Right lobe of liver (tissue), 4 donors: Measurements from ENCODE around the gene CNIH3.

Source experiments
- POLR2A ChIP-seq: fragments of 450-650 bp; IDR thresholded peaks from one replicate; pipeline ENCODE4 v1.6.1; 2017; ENCODE audit warnings: antibody characterized with exemption, mild to moderate bottlenecking
- TF ChIP-seq, protein P1 (sequence below), 4 donors: fragments of 200-600 bp in 3 of 4; fragments of 450-650 bp in 1 of 4; IDR thresholded peaks; one replicate each; pipeline versions ENCODE4 v1.5.1 to v1.8.0; 2016 to 2022; ENCODE audit warnings: antibody characterized with exemption in 4 of 4, mild to moderate bottlenecking in 2 of 4
- donor health status: DM: no; HTN: no; CAD: no.
- donor health status: DM: no; HTN: no; CAD: no.
- donor health status: DM: no; HTN: yes; CAD: no.

DNA sequence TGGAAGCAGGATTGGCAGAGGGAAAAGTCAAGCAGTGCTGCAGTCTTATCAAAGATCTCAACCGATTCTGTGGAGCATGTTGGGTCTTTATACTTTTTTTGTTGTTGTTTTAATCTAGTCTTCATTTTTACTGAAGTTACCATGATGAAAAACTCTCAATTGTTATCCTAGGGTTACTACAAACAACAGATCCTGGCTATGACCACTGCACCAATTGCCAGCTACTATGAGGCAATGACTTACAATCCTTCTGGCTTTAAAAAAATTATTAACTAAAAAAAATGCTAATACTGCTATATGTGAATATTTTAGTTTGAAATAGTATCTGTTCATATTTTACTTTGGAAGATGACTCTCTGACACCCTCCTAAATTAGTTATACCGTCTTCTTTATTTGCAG is 145.9 kb downstream of the CNIH3 start:
- TF ChIP-seq, protein P1, sequence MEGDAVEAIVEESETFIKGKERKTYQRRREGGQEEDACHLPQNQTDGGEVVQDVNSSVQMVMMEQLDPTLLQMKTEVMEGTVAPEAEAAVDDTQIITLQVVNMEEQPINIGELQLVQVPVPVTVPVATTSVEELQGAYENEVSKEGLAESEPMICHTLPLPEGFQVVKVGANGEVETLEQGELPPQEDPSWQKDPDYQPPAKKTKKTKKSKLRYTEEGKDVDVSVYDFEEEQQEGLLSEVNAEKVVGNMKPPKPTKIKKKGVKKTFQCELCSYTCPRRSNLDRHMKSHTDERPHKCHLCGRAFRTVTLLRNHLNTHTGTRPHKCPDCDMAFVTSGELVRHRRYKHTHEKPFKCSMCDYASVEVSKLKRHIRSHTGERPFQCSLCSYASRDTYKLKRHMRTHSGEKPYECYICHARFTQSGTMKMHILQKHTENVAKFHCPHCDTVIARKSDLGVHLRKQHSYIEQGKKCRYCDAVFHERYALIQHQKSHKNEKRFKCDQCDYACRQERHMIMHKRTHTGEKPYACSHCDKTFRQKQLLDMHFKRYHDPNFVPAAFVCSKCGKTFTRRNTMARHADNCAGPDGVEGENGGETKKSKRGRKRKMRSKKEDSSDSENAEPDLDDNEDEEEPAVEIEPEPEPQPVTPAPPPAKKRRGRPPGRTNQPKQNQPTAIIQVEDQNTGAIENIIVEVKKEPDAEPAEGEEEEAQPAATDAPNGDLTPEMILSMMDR (IDR thresholded peaks at IDR 0.05) = no peak
- no peak for TF ChIP-seq POLR2A
